Gastroesophageal sphincter (tissue), 3 donors: ENCODE results near the gene CNN2.

Experiments used
- CTCF ChIP-seq, 4 experiments: fragments of 200-600 bp in 2 of 4; fragments of 450-650 bp in 2 of 4; sonication (generic) in 1 of 4; IDR thresholded peaks; one replicate each; pipeline ENCODE4 v1.5.1; 2017 to 2019; ENCODE audit warnings: antibody characterized with exemption in 4 of 4, mild to moderate bottlenecking in 2 of 4, moderate library complexity in 2 of 4
- EP300 ChIP-seq: sonication (generic); formaldehyde crosslinking; IDR thresholded peaks from one replicate; pipeline ENCODE4 v1.6.1; 2017; ENCODE audit warnings: antibody characterized with exemption, mild to moderate bottlenecking
- POLR2A ChIP-seq, 2 donors: fragments of 450-650 bp; IDR thresholded peaks; one replicate each; pipeline ENCODE4 v1.6.1; 2017; ENCODE audit warnings: antibody characterized with exemption in 2 of 2, mild to moderate bottlenecking in 2 of 2, moderate library complexity in 1 of 2
- POLR2AphosphoS5 ChIP-seq: sonication (generic); formaldehyde crosslinking; IDR thresholded peaks from one replicate; pipeline ENCODE4 v1.6.1; 2017; ENCODE audit warnings: antibody characterized with exemption

DNA sequence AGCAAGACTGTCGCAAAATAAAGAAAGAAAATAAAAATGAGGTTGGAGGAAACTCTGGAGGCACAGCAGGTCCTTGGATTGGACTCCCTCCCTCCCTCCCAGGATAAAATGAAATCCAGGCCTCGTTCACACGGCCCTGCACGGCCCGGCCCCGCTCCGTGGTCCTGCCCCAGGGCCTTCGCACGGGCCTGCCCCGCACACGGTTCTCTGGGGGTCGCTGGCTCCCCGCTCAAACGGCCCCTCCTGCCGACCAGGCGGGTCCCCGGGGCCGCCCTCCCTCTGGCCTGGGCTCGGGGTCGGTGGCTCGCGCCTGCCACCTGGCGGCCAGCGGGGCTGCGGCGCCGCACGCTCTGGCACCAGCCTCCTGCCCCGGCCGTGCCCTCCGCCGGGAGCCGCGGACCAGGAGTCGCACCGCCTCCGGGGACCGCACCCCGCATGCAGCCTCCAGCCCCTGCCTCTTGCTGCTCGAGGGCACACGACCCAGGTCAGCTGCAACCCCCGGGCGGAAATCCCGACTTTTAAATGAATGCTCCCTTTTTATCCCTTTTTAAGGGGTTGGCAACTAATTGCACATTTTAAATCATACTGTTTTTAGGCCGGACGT, 43.7 kb upstream of the CNN2 start:
- TF ChIP-seq EP300, result no peak
- no peak for TF ChIP-seq POLR2AphosphoS5
- TF ChIP-seq CTCF (IDR thresholded peaks at IDR 0.05), result peak in 3 of 4 experiments; percentile 99
- no peak for TF ChIP-seq POLR2A (IDR thresholded peaks at IDR 0.05)
